NCI-H1092 treated with DMSO at 0.1 percent for 48 hours (cell line): Measurements from ENCODE around the gene MLIP.
"Not testable (repeated sequence)": the region's sequence is repeated elsewhere in the genome, so short reads cannot be mapped to it uniquely, and the experiment has no call there.

Experiments
- DNase-seq: peaks from one replicate; lab custom pipeline; 2025; lab: John Stamatoyannopoulos, UW

MLIP gene

GRCh38 chr6:54151861-54152260 is 40.6 kb downstream of the MLIP start:
- DNase-seq, result no peak

- no peak for DNase-seq
Measured at GRCh38 chr6:54156650-54157250, 45.5 kb downstream of the MLIP start.

DNA sequence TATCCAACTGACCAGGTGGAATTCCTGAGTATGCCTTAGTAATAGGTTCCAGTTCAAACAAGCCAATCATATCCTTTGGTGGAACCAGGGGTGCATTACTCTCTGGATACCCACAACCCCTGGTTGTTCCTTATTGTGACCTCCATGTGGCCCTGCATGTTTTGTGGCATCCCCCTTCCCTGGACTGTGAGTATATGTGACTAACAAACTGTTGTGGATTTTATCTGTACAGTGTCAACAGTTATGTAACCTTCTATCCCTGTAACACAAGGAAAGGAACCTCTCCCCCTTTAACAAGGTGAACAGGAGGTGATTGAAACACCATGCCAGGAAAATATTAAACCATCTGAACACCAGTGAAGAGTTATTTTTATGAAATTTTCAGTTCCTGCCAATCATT is 46.2 kb downstream of the MLIP start:
- DNase-seq, result no peak

DNA sequence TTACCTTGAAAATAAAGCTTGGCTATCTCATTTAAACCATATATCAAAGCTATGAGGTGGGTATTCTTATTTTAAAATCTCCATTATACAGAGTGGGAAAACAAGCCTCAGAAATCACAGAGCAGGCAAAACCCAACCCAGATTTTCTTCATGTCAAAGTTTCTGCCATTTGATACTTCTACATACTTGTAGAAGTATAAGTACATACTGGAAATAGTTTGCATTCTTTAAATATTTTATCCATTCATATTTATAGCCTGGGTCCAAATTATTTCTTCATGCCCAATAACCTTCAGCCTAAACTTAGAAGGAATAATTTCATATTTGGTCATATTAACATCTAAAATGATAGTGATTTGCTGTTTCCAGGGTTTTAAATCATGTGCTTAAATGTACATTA is 61.8 kb downstream of the MLIP start:
- no peak for DNase-seq

- DNase-seq, result no peak
Measured at GRCh38 chr6:54179152-54179551, 67.9 kb downstream of the MLIP start.

DNA sequence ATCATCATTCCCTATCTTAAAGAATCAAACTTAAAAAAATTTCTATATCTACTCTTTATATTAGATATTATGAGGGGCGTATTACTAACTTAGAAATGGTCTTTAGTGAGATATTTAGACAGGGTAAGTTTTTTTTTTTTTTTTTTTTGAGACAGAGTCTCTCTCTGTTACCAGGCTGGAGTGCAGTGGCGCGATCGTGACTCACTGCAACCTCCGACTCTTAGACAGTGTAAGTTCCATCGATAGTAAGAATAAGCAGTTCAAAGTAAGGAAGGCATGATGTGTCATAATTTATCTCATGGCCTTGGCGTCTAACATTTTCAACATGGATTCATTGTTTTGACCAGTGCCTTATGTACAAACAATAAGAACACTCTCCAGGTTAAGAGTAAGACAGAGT is 72.4 kb downstream of the MLIP start:
- no peak for DNase-seq

GRCh38 chr6:54185885-54186284 is 74.6 kb downstream of the MLIP start:
- DNase-seq, result no peak

- DNase-seq, result no peak
Measured at GRCh38 chr6:54188846-54189245, 77.6 kb downstream of the MLIP start.

DNA sequence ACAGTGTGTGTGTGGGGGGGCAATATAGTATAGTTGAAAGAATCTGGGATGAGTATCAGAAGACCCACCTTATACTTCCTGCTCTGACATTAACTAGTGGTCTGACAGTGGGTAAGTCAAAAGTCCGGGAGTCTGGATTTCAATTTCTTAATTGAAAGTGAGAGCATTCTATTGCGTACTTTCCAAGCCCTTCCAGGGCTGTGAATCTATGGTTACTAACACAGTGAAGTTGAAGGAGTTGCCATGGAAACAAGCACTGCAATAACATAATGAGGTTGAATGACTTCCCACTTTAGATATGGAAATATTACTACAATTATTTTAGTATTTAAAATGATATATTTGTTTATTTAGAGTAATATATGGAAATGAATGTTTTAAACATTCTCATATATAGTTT is 80.2 kb downstream of the MLIP start:
- no peak for DNase-seq

DNA sequence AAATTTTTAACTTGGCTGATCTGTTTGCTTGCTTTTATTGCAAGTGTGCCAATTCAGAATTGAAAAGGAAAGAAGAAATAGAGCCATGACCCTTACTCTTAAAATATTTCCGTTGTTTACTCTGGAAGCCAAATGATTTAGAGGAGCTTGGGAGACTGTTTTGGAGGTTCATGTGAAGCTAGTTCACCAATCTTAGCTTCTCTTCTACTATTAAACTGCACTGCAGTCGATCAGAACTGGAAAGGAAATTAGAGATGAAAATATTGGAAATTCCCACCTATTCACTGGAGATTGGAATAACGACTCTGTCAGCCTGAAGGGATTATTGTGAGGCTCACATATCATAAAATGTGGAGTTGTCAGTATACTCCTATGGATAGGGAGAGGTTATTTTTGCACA is 81.8 kb downstream of the MLIP start:
- DNase-seq, result no peak

GRCh38 chr6:54193560-54193959 is 82.3 kb downstream of the MLIP start:
- DNase-seq, result no peak

- no peak for DNase-seq
Measured at GRCh38 chr6:54194067-54194466, 82.8 kb downstream of the MLIP start.

DNA sequence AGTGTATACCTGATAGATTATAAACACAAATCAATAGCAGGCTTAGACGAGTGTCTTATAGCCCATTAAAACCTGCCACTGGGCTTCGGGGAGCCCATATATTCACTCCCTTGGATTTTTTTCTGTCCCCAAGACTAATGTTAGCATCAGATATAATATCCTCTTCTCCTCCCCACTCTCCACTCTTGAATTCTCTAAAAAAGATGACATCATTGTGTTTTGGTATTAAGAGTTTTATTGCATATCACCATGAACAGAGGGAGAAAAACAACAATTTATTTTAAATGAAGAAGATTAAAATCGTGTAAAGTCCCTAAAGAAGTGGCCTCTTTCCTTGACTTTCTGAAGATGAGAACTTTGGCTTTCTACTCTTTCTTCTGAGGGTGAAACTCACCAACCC is 84.4 kb downstream of the MLIP start:
- no peak for DNase-seq

- DNase-seq, result no peak
Measured at GRCh38 chr6:54196905-54197304, 85.7 kb downstream of the MLIP start.

DNA sequence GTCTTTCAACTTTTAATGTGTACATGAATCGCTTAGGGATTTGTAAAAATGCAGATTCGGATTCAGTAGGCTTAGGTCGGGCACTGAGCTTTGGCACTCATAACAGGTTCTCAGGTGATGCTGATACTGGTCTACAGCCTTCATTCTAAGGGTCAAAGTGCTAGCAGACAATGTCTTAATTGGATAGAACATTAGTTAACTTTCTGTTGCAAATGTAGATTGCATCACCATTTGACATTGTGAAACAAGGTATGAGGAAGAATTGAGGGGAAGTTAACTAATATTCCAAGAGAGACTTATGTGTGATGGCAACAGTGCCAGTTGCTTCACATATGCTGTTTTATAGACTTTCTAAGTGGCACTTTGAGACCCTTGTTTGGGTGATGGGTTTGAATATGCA is 86.9 kb downstream of the MLIP start:
- DNase-seq, result no peak

GRCh38 chr6:54203474-54204035 is 92.3 kb downstream of the MLIP start:
- not testable (repeated sequence) for DNase-seq

DNA sequence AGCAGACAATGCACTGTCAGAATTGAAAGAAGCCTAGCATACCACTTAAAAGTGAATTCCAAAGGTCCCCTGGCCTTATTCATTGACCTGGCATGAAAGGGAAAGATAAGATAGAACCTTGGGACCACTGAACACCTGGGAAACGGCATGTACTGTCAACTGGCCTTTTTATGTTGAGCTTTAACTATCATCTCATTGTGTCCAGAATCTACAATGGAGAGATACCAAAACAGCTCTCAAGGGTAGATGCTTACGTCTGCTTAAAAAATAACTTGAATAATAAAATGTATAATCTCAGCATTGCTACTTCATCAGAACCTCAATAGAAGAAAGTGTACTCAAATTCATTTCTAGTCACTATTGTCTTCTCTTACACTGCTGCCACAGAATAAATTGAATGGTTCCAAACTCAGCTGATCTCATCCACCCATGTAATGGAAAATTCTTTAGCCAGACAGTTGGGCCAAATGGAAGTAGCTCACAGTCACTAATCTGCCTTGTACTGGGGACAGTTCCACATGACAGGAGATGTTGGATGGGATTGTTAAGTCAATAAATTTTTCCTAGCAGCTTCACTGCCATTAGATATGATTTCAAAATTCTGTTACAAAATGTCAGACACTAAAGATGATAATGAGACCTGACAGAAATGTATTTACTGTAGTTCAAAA is 93.8 kb downstream of the MLIP start:
- no peak for DNase-seq

DNA sequence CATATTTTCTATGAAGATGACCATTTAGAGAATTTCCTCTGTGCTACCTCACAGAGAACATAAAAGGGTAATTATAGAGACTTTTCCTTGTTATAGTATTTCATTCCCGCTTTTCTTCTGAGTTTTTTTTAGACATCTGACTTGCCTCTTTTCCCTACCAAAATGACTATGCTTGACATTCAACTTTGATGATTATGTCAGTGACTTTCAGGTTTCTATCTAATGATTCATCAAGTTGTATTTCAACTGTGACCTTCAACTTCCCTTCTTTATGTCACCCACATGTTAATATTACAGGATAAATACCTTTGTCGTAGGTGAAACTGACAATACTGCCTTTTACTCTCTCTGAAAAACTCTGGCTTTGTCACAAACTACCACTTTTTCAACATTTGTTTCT is 95.3 kb downstream of the MLIP start:
- no peak for DNase-seq

- DNase-seq, result not testable (repeated sequence)
Measured at GRCh38 chr6:54209983-54210382, 98.7 kb downstream of the MLIP start.

DNA sequence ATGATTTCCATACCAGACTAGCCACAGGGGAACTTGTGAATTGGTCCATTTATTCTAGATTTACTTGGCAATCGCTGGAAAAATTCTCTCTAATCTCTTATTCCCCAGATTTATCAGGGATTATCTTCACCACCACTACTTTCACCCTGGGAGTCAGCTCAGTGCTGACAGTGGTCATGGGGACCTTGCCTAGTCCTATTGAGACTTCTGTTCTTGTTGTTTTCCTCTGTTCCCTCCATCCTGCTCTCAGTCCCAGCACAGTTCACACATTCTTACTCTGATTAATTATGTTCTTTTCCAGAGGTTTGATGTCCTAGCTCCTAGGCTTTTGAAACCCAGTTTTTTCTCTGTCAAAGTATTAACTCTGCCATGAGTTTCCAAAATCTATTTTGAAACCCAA is 103.0 kb downstream of the MLIP start:
- DNase-seq, result no peak

DNA sequence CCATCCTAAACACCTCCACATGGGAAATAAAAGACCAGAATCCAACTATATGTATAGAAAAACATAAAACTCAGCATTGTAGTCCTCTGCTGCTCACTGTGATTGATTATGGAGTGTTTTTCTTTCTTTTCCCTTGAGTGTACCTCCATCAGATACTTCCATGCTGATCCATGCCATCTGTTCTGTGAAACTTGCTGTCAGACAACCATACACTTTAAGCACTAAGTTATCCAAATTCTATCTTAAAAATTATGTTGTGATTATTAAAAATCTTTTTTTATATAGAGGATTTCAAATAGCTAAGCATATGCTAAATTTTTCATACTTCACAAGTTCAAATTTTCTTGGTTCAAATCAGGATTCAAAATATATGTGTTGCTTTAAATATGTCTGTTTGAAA is 105.1 kb downstream of the MLIP start:
- no peak for DNase-seq

DNA sequence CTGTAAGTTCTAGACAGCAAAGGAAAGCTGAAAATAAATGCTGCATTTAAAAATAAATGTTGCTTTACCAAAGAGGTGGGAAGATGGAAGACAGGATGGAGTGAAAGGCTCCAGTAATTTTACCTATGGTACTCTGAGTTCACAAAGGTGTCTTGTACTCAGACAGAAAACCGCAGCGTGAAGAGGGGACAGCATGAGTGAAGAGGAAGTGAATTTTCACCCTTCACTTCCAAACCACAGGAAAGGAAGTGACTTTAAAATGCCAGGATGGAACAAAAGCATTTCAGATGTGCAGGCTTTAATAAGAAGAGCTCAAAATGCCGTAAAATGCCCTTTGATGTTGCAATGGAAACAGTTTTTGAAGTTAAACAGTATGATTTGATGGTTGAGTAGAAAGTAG is 105.8 kb downstream of the MLIP start:
- DNase-seq, result no peak

GRCh38 chr6:54222217-54222616 is 111.0 kb downstream of the MLIP start:
- no peak for DNase-seq

- DNase-seq, result no peak
Measured at GRCh38 chr6:54232703-54233102, 121.5 kb downstream of the MLIP start.
